HG03025 (cell line): ENCODE results near the gene IRGQ.
"Not testable (repeated sequence)": the region's sequence is repeated elsewhere in the genome, so short reads cannot be mapped to it uniquely, and the experiment has no call there.

Source experiments
- ATAC-seq: cut with Tn5 transposase; IDR thresholded peaks from one replicate; pipeline ENCODE4 v1.9.1; 2021; ENCODE audit warnings: mild to moderate bottlenecking, moderate library complexity; ENCODE audit not compliant: unreplicated experiment, low FRiP score

IRGQ gene, protein sequence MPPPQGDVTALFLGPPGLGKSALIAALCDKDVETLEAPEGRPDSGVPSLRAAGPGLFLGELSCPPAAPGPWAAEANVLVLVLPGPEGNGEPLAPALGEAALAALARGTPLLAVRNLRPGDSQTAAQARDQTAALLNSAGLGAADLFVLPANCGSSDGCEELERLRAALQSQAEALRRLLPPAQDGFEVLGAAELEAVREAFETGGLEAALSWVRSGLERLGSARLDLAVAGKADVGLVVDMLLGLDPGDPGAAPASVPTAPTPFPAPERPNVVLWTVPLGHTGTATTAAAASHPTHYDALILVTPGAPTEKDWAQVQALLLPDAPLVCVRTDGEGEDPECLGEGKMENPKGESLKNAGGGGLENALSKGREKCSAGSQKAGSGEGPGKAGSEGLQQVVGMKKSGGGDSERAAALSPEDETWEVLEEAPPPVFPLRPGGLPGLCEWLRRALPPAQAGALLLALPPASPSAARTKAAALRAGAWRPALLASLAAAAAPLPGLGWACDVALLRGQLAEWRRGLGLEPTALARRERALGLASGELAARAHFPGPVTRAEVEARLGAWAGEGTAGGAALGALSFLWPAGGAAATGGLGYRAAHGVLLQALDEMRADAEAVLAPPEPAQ

DNA sequence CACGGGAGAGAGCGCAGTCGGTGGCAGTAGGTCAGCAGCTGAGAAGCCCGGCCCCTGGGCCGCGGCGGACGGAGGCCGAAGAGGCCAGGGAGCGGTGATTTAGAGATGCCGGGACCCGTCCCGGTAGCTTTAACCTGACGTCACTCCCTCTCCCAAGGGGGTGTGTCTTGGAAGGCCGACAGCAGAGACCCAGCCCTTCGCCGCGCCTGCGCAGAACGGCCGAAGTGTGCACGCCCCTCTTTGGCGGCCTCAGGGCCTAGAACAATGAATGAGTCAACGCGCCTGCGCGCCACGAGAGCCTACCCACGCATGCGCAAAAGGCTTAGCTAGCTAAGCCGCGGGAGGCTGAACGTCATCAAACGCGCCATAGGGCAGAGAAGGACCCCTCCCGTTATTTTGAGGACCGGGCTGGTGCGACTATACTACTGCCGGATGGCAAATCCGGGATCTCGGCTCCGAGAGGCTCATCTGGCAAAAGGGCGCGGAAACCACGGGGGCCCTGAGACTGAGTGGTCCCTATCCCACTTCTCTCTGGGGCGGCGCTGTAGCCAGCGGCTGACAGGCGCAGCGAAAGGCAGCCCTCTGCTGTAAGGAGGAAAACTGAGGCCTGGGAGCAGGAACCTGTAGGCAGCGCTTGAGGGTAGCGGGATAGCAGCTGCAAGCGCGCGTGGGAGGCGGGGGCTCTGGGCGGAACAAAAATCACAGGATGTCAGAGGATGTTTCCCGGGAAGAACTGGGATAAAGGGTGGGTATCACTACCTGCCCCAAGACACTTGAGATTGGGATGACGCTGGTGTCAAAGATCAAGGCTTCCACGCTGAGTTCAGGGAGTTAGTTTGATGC lies at the start of gene IRGQ, which contains the start of gene ZNF576:
TSS of gene IRGQ (minus strand) at position 136 of the 843 bp plus-strand sequence. CDS start 796 bp downstream, outside the sequence.
TSS of gene ZNF576 (plus strand) at position 597 of the 843 bp plus-strand sequence. CDS start 514 bp downstream, outside the sequence.
- ATAC-seq = peak; percentile 63

DNA sequence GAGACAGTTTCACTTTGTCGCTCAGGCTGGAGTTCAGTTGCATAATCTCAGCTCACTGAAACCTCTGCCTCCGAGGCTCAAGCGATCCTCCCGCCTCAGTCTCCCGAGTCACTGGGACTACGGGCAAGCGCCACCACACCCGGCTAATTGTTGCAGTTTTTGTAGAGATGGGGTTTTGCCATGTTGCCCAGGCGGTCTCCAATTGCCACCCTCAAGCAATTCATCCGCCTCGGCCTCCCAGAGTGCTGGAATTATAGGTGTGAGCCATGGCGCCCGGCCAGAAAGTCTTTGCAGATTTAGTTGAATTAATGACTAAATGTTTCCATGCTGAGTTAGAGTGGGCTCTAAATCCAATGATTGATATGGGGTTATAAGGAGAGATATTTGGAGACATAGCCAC lies 48.2 kb upstream of the IRGQ start:
- ATAC-seq = no peak

DNA sequence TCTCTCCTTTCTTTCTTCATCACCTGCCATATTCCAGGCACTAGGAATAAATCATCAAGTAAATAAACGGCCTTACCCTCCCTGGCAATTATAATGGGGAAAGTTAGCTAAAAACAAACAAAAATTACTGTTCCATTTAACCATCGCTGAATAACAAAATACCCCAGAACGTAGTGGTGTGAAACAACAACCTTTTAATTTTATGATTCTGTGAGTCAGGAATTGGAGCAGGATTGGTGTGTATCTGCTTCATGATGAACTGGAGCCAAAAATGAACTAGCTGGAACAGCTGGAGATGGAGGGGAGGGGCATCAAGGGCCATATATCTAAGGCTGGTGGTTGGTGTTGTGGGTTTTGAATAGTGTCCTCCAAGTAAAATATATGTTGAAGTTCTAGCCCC lies 47.4 kb upstream of the IRGQ start:
- ATAC-seq = no peak

DNA sequence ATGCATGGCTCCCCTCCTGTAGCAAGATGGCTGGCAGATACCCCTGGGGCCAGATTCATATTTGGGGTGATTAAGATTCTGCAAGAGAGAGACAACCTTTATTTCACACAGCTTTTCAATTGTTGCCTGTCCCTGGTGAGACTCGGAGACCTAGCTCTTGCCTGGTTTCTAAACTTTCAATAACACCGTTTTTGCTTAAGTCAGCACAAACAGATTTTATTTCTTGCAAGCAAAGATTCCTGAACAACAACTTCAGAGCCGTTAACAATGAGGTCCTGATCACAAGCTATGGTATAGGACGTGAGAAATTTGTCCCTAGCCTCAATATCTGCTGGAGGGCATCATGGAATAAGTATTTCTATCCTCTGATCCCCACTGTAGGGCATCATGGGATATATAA lies 46.6 kb upstream of the IRGQ start:
- ATAC-seq = no peak

DNA sequence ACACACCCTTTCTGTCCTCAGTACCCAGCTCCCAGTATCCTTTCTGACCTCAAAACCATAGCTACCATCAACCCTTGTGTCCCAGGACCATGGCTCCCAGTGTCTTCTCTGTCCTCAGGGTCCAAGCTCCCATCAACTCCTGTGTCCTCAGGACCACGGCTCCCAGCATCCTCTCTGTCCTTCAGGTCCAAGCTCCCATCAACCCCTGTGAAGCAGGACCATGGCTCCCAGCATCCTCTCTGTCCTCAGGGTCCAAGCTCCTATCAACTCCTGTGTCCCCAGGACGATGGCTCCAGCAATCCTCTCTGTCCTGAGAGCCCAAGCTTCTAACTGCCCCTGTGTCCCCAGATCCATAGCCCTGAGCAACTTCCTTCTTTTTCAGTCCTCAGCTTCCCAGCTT lies 45.4 kb upstream of the IRGQ start:
- no peak for ATAC-seq

DNA sequence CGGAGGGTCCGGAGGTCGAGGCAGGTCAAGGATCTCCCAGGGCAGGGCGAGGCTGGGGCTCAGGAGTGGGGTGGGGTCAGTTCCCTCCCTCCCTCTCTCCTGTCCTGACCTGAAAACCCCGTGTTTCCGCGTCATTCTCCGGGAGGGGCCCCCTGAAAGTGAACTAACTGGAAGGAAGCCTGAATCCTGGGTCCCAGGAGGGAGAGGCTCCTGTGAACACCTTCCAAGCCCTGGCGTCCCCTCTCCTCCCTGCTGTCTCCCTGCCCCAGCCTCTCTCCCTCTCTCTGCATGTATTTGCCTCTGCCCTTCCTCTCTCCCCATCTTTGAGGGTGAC lies 44.5 kb upstream of the IRGQ start:
- no peak for ATAC-seq

DNA sequence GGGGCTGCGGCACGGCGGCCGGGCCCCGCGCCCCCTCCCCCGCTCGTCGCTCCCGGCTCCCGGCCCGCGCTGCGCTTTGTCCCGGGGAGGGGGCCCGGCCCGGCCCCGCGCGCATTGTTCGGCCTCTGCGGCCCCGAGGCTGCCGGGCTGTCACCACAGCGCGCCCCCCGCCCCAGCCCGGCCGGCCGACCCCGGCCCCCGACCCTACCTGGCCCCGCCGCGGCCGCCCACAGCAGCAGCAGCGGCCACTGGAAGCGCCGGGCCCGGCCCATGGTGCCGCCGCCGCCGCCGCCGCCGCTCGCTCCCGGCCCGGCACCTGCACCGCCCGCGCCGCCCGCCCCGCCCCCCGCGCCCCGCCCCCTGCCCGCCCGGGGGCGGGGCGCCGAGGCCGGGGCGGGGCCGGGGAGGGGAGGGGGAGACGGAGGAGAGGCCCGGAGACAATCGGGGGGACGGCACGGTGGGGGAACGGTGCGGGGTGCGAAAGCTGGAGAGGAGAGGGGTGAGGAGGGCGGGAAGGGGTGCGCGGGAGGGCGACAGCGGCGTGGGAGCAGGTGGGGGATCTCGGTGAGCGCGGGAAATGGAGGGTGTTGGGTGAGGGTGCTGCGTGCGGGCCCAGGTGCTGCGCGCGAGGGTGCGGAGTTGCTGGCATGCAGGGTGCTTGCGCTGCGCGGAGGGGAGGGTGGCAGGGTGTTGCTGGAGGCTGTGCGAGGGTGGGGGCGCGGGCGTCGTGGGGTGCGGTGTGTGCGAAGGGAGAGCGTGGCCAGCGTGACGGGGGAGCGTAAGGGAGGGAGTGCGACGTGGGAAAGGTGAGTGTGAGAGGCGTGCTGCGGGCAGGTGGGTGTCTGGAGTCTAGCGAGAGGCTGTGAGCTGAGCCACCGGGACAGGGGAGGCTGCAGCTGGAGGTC lies 43.8 kb upstream of the IRGQ start, which contains the start of gene CADM4:
TSS of gene CADM4 (minus strand) at position 332 of the 905 bp plus-strand sequence. CDS start at position 272, 60 bp downstream.
- ATAC-seq = no peak

DNA sequence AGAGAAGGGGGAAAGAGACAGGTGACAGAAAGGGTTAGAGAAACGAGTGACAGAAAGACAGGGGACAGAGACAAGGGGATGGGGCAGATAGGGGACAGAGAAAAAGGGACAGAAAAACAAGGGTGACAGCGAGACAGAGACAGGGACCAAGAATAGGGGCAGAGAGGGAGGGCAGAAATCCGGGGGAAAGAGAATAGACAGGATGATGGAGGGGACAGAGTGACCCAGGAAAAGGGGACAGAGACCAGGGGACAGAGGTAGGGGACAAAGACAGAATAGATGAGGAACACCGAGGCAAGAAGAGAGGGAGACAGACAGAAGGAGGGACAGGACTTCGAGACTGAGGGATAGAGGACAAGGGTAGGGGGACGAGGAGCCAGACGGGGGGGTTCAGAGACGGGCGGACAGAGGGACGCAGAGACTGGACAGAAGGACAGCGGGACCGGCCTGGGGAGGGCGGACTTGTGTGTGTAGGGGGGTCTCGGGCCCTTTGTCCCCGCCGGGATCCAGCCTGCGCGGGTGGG lies 43.1 kb upstream of the IRGQ start:
- no peak for ATAC-seq

DNA sequence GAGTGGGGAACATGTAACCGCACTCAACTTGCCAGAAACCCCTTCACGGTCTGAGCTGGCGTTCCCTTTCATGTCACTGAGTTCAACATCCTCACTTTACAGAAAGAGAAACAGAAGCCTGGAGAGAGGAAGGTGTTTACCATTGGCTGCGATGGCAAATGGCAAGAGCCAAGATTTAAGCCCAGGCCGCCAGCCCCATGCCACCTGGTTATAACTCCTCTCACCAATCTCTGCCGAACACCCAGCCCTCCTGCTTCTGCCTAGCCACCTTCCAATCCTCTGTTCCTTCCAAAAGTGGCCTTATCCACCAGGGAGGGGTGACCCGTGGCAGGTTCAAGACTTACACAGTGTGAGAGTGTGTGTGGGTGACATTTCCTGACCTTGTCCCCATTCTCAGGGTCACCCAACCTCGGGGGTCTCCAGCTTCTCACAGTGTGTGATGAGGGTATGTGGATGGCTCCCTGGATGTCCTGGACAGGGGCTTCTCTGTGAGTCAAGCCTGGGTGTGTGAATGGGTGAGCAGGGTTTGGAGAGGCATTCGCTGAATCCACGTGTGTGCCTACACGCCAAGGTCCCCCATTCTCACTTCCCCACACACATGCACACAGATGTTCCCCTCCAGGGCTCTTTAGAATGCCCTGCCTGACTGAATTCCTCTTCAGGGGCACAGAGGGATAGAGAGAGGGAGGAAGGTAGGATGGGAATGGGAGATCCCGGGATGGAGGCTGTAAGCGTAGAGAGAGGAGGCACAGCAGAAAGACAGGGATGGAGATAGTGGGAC lies 42.5 kb upstream of the IRGQ start:
- no peak for ATAC-seq

DNA sequence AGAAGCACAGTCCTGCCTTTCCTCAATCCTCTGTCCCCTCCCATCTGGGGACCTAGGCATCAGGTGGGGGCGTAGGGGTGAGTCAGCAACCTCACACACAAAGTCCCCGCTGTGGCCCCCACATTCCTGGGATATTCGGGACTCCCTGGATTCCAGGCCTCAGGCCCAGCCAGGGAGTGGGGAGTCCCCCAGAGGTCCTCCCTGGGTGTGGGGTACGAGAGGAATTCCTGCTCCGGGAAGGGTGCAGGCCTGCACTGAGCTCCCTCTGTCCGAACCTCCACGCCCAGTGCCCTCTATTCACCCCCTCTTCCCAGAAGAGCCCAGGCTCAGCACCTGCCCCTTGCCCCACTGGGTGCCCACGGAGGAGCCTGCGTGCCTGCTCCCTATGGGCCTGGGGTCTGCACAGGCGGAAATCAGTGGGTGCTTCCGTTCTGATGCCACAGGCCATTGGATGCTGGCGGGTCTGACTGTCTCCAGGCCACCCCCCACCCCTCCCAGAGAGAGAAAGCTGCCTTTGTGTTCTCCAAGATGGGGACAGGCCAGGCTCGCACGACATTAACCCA lies 40.3 kb upstream of the IRGQ start:
- ATAC-seq = no peak

DNA sequence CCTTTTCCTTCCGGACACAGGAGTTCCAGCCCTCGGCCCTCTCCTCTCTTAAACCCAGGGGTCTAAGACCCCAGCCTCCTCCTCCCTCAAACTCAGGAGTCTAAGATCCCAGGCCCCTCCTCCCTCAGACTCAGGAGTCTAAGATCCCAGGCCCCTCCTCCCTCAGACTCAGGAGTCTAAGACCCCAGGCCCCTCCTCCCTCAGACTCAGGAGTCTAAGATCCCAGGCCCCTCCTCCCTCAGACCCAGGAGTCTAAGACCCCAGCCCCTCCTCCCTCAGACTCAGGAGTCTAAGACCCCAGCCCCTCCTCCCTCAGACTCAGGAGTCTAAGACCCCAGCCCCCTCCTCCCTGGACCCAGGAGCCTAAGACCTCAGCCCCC lies 39.6 kb upstream of the IRGQ start:
- ATAC-seq = not testable (repeated sequence)

DNA sequence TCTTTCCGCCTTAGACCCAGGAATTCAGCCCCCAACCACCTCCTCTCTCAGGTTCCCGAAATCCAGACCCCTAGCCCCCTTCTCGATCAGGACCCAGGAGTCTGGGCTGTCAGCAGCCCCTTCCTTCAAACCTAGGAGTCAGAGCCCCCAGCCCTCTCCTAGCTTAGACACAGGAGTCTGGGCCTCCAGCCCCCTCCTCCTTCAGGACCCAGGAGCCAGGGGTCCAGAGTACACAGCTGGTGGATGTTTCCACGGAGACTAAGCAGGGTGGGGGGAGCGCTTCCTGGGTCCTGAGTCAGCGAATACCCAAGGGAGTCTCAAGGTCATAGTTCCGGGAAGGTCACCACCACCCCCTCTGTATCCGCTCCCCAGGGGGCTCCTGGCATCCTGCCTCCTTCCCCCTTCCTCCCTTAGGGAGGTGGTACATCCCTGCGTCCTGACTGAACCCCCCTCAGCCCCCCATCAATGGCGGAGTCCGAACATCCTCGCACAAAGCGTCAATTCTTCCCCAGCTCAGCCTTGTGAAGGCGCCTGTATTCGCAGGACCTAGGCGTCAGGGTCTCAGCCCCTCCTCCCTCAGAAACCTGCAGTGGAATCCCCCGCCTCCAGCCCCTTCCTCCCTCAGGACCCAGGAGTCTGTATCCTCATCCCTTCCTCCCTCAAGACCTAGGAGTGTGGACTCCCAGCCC lies 39.1 kb upstream of the IRGQ start:
- no peak for ATAC-seq

DNA sequence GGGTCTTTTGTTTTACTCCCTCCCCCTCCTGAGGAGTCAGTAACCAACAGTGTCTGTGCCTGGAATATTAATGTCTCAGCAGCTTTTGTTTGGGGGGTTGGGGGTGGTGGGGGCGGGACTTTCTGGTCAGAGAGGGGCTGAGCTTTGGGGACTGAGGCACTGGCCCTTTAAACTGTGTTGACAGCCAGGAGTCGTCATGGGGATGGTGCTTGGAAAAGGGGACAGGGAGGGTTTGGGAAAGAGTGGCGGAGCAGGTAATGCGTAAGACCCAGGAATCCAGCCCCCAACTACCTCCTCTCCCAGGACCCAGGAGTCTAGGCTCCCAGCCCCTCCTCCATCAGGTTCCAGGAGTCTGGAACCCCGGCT lies 38.6 kb upstream of the IRGQ start:
- ATAC-seq = no peak

DNA sequence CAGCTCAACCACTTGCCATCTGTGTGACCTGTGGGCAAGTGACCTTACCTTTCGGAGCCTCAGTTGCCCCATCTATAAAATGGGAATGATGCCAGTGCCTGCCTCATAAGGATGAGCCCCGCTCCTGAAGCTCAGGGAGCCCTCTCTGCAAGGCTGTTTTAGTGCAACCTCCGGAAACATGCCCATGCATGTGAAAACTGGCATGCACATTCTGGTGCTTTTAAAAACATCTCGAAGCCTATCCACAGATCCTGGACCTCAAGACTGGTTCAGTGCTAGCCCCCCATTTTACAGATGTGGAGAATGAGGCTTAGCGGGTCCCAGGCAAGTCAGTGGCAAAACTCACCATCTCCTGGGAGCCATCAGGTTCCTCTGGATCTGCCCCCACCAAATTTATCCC lies 38.1 kb upstream of the IRGQ start:
- ATAC-seq = no peak

DNA sequence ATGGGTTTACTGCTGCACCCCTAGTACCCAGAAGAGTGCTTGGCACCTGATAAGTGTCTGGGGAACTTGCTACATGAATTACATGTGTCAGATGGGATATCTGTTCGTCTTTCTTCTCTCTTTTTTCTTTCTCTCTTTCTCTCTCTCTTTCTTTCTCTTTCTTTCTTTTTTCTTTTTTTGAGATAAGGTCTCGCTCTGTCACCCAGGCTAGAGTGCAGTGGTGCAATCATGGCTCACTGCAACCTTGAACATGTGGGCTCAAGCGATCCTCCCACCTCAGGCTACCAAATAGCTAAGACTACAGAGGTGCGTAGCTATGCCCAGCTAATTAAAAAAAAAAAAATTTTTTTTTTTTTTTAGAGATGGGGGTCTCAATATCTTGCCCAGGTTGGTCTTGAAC lies 37.6 kb upstream of the IRGQ start:
- no peak for ATAC-seq

DNA sequence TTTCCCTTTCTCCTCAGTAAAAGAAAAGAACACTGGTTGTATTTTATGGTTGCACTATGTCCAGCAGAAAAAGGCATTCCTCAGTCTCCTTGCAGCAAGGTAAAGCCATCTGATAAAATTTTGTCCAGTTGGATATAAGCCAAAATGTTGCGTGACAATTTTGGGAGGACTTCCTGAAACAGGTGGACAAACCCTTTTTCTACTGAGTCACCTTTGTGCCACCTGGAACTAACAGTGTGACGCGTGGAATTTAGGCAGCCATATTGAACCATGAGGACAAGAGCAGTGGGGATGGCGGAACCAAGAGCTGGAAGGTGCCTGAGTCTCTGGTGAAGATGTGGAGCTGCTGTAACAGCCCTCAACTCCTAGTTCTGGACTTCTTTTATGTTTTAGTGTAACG lies 35.6 kb upstream of the IRGQ start:
- no peak for ATAC-seq

DNA sequence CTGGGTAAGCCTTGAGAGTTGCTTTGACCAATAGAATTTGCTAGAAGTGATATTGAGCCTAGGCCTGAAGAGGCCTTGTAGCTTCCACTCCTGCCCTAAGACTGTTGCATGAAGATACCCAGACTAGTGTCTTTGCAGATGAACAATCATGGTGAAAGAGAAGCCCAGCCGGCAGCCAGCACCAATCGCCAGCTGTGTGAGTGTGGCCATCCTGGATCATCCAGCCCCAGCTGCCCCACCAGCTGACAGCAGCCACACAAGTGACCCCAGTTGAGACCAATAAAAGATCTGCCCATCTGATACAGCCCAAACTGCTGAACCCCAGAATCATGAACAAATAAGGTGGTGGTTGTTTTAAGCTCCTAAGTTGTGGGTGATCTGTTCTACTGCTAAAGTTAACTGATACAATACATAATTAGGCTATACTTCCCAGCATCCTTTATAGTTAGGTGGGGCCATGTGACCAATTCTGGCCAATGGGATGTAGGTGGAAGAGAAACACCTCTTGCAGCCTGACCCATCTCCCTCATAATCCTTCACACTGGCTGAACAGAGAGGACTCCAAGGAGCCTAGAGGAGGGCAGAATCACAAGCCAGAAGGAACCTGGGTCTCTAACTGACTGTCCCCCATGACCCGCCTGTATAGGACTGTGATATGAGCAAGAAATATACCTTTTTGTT lies 32.9 kb upstream of the IRGQ start:
- ATAC-seq = no peak

DNA sequence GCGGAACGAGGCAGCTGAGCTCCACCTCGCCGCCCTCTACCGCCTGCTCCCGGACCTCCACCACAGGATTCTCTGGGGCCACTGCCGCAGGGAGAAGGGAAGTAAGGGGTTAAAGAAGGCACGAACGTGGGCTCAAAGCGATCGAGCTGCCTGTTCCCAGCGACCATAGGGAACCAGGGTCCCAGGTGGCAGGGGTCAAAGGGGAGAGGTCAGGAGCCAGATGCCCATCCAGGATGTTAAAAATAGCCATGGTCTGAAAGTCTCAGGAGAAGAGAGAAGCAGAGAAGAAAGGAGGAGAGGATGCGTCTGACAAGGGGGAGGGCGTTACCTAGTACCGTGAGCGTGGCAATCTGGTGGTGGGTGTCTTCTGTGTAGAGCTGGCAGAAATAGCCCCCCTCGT lies 30.9 kb upstream of the IRGQ start:
- no peak for ATAC-seq
